Peyer's patch (tissue), 4 donors: ENCODE data around the gene SDHC. TPM values are rescaled to one million over a fixed set of nuclear protein-coding genes. Genes with fewer than 3 reads are reported as not detected.

Experiments
- DNase-seq, 3 donors: peaks; one replicate each; pipeline ENCODE4 v3.0.0-alpha.2; 2017 to 2019
- H3K27ac ChIP-seq, 4 donors: fragments of 200-600 bp; sonication (generic); one replicate each; pipeline ENCODE4 v1.5.1; 2016 to 2019
- H3K27me3 ChIP-seq, 2 donors: fragments of 200-600 bp; sonication (generic); one replicate each; pipeline ENCODE4 v1.5.1; 2019
- H3K36me3 ChIP-seq, 3 donors: fragments of 200-600 bp; sonication (generic); one replicate each; pipeline ENCODE4 v1.5.1; 2016 to 2019
- H3K4me1 ChIP-seq, 4 donors: fragments of 200-600 bp; sonication (generic); one replicate each; pipeline ENCODE4 v1.5.1; 2016 to 2019
- H3K4me3 ChIP-seq, 4 donors: fragments of 200-600 bp; sonication (generic); 1 replicate in 3 of 4; 2 replicates in 1 of 4; pipeline ENCODE4 v1.5.1; 2016 to 2019; ENCODE audit warnings: mild to moderate bottlenecking in 1 of 4
- H3K9me3 ChIP-seq, 4 donors: fragments of 200-600 bp; sonication (generic); one replicate each; pipeline ENCODE4 v1.5.1; 2016 to 2019; ENCODE audit warnings: mild to moderate bottlenecking in 1 of 4
- CTCF ChIP-seq, 6 experiments: fragments of 450-650 bp in 4 of 6; fragments of 200-600 bp in 2 of 6; sonication (generic) in 1 of 6; IDR thresholded peaks; one replicate each; pipeline ENCODE4 v1.5.1; 2017 to 2019; ENCODE audit warnings: antibody characterized with exemption in 6 of 6, mild to moderate bottlenecking in 3 of 6, moderate library complexity in 1 of 6
- POLR2A ChIP-seq, 2 donors: fragments of 450-650 bp; IDR thresholded peaks; one replicate each; pipeline ENCODE4 v1.5.1; 2017; ENCODE audit warnings: antibody characterized with exemption in 2 of 2, mild to moderate bottlenecking in 2 of 2, moderate library complexity in 2 of 2
- total RNA-seq, 4 donors: library from RNA; depleted of rRNA; stranded (reverse); fragments of >200 nt; gene quantifications; one replicate each; pipeline ENCODE4 v1.1.0, GENCODE V29; 2016

SDHC gene
- total RNA-seq, 4 donors from 2014 or later: 33.3 to 85.5 (median 60.6) TPM

GRCh38 chr1:161290779-161291178 lies 23.4 kb upstream of the SDHC start:
- TF ChIP-seq POLR2A (IDR thresholded peaks at IDR 0.05): no peak
- TF ChIP-seq CTCF (IDR thresholded peaks at IDR 0.05): no peak
- H3K4me3 ChIP-seq: no peak overlapping the region
- no peaks in the 10 kb centered on the region for H3K4me1 ChIP-seq
- no peaks in the 10 kb centered on the region for H3K9me3 ChIP-seq
- H3K36me3 ChIP-seq: no peaks in the 10 kb centered on the region
- no peak for DNase-seq
- H3K27me3 ChIP-seq: no peaks in the 10 kb centered on the region
- H3K27ac ChIP-seq: no peak overlapping the region

GRCh38 chr1:161297415-161297814 lies 16.8 kb upstream of the SDHC start:
- TF ChIP-seq POLR2A (IDR thresholded peaks at IDR 0.05): no peak
- DNase-seq: no peak
- Histone ChIP-seq H3K27me3 (no peaks in the 10 kb centered on the region), H3K4me3 (no peak overlapping the region), H3K4me1 (no peaks in the 10 kb centered on the region), H3K36me3 (no peaks in the 10 kb centered on the region), H3K27ac (no peak overlapping the region), H3K9me3 (no peaks in the 10 kb centered on the region)

GRCh38 chr1:161298116-161298515 lies 16.1 kb upstream of the SDHC start:
- no peak overlapping the region for H3K4me3 ChIP-seq
- no peaks in the 10 kb centered on the region for H3K4me1 ChIP-seq
- H3K27ac ChIP-seq: no peak overlapping the region
- no peak for DNase-seq
- H3K9me3 ChIP-seq: no peaks in the 10 kb centered on the region
- no peaks in the 10 kb centered on the region for H3K27me3 ChIP-seq
- no peaks in the 10 kb centered on the region for H3K36me3 ChIP-seq
- TF ChIP-seq POLR2A (IDR thresholded peaks at IDR 0.05) (no peak), CTCF (IDR thresholded peaks at IDR 0.05) (no peak)

DNA sequence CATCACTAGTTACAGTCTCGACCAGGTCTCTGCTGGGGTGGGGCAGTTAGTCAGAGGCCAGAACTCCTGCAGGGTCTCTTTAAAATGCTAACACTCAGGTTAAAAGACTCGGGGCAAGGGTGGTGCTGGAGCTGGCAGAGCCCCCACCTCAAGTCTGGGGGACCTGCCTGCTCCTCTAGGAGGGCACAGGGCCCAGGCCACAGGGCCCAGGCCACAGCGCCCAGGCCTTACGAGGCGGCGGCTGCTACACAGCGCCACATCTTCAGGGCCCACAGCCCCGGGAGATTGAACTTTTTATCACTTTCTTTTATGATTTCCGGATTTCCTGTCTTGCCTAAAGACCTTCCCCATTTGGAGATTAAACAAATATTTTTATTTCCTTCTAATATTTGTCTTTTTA lies 14.8 kb upstream of the SDHC start:
- DNase-seq: no peak
- Histone ChIP-seq H3K9me3 (no peaks in the 10 kb centered on the region), H3K4me3 (no peak overlapping the region), H3K27ac (no peak overlapping the region), H3K4me1 (peaks cover 0 to 2% (median 0%) of the 10 kb centered on the region in 4 donors), H3K27me3 (no peaks in the 10 kb centered on the region), H3K36me3 (no peaks in the 10 kb centered on the region)
- no peak for TF ChIP-seq POLR2A (IDR thresholded peaks at IDR 0.05)
- no peak for TF ChIP-seq CTCF (IDR thresholded peaks at IDR 0.05)

- no peaks in the 10 kb centered on the region for H3K27me3 ChIP-seq
- H3K4me3 ChIP-seq: no peak overlapping the region
- TF ChIP-seq CTCF (IDR thresholded peaks at IDR 0.05): no peak
- TF ChIP-seq POLR2A (IDR thresholded peaks at IDR 0.05): no peak
- no peaks in the 10 kb centered on the region for H3K9me3 ChIP-seq
- H3K36me3 ChIP-seq: no peaks in the 10 kb centered on the region
- H3K27ac ChIP-seq: no peak overlapping the region
- DNase-seq: no peak
- H3K4me1 ChIP-seq: peaks cover 0 to 12% (median 4%) of the 10 kb centered on the region in 4 donors
Measured at GRCh38 chr1:161300478-161300877, 13.7 kb upstream of the SDHC start.

DNA sequence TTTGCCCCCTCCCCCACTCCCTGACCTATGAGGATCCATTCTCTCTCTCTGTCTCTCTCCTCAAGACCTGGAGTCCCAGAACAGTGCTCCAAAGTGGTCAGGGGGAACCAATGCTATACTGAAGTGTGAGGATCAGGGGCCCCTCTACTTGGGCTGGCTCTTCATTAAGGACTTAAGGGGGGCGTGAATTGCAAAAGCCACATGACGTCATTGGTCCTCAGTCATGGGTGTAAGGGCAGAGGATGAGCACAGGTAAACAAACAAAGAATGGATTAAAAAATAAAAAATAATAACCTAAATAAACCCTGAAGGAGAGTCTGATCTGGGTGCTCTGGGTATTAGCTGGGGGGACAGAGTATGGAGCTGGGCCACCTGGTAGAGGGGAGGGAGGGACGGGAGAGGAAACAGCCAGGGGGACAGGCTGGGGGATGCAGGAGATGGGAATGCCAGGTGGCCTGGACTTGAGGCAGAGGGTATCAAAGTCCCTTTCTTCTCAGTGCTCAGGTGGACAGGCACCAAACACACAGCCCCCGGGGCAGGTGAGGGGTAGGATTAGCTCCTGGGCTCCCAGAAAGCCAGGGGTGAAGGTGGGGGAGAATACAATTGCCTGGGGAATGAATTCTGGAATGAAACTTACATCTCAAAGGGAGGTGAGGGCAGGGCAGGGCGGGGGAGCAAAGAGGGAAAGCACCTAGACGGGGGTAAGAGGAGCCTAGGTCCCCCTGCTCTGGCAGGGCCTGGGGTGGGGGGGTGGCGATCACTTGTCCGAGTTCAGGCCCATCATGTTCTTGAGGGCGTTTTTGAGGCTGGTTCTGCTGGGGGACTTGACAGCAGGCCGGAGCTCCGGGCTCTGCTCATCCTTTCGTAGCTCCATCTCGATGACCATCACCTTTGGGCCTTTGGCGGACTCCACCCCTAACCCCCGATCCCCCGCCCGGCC lies 9.0 kb upstream of the SDHC start:
- no peak for DNase-seq

More for the DNA sequence above, 9.0 kb upstream of the SDHC start:
- no peaks in the 10 kb centered on the region for H3K27me3 ChIP-seq
- TF ChIP-seq POLR2A (IDR thresholded peaks at IDR 0.05) (no peak), CTCF (IDR thresholded peaks at IDR 0.05) (no peak)
- no peaks in the 10 kb centered on the region for H3K9me3 ChIP-seq
- peak overlapping the region; percentile 58 to 77 (median 73) for H3K4me3 ChIP-seq
- peak overlapping the region; percentile 60 to 83 (median 72) for H3K27ac ChIP-seq
- H3K4me1 ChIP-seq: peaks cover 0 to 16% (median 4%) of the 10 kb centered on the region in 4 donors
- H3K36me3 ChIP-seq: no peaks in the 10 kb centered on the region
